Measurements from ENCODE around the gene PRX.
"Not testable (repeated sequence)": the region's sequence is repeated elsewhere in the genome, so short reads cannot be mapped to it uniquely, and the experiment has no call there.

The PRX gene

DNA sequence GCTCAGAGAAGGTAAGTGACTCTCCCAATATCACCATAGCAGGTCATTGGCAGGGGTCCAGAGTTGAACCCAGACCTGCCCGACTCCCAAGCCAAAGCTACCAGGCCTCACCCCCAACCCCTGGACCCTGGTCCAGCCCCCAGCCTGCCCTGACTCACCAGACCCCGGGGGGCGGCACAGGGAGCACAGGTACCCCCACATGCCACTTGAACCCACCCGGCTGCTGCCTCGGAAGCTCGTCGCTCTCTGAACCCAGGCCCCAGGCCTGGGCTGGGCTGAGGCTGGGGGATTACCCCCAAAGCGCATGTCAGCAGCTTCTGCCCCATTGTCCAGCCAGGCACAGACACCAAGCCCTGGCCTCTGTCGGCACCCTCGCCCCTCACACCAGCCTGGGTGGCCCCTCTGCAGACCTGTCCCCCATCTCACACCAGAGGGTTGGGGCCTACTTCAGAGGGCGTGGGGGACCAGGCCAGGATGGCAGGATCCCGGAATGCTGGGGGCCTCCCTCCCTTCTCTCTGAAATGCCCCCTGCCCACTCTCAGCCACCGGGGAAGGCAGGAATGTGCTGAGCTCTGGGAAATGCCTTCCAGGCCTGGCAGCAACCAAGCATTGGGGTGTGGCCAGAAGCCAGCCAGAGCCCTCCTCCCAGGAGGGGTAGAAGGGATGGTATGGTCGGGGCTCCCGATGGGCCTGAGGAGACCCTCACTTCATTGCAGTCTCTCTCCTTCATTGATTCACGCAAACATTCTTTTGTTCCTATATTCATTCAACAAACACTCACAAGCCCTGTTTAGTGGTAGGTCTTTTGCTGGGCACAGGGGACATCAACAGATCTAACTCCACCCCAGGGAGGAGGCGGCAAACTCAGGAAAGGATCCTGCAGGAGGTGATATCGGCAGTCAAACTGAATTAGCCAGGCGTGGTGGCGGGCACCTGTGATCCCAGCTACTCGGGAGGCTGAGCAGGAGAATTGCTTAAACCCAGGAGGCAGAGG, 1.7 kb upstream of the PRX start:
- no peak for DNase-seq (ENCODE audit: low read depth in 2 of 2)

DNA sequence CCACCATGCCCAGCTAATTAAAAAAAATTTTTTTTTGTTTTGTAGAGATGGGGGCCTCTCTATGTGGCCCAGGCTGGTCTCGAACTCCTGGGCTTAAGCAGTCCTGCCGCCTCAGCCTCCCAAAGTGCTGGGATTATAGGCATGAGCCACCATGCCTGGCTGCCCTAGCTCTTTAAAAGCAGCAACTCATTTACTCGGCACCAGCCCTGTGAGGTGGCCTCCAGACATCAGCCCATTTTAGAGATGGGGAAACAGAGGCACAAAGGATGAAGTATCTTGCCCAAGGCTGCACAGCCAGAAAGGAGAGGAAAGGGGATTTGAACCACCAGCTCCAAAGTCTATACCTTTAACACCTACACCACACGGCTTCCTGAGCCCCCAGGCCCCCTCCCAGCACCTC, 312 bp downstream of the PRX start:
- DNase-seq (ENCODE audit: low read depth in 2 of 2), result no peak

DNA sequence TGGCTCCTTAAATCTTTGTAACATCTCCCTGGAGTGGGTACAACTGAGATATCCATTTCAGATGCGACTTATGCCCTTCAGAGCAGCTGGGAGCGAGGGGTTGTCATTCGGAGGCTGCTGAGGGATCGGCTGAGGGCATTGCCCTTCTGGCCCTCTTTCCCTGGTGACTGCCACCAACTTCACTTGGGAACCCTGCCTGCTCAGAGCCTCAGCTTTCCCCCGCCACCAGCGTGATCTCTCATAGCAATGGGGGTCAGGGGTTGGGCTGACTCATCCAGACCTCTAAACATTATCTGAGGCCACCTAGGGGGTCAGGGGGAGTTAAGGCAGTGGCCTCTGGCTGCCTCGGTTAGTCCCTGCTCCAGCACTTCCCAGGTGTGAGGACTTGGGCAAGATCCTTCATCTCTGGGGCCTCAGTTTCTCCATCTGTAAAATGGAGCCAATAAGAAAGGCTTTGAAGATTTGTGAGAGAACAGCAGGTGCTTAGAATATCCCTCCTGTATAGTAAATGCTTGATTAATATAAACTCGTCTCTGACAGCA, 1.1 kb downstream of the PRX start:
- DNase-seq (ENCODE audit: low read depth in 2 of 2), result no peak

DNA sequence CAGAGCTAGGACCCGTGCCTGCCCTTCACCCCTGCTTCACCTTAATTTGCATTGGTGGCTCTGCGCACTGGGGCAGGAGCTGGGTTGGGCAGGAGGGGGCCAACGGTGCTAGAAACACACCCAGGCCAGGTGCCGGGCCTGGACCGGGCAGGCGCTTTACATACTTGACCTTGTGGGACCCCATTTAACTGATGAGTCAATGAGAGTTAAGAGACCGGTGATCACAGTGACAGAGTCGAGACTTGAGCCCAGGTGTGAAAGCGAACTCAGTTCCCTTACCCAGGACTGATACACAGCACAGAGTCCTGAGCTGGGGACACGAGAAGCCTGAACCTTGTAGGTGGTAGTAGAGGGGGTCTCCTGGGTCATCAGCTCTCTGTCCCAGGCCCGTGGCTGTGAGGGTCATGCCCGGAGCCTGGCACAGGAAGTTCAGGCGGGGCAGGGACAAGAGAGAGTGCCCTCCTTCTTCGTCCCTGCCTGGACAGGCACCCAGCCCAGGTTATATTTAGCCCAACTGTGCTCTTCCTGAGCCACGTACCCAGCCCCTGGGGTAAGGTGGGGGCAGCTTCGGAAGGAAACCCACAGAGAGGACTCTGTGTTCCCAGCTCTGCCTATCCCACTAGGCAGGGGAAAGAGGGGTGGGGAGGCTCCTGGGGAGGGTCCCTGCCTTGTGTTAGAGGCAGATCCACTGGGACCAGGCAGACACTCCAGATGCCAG, 1.9 kb downstream of the PRX start:
- DNase-seq (ENCODE audit: low read depth in 2 of 2), result no peak

DNA sequence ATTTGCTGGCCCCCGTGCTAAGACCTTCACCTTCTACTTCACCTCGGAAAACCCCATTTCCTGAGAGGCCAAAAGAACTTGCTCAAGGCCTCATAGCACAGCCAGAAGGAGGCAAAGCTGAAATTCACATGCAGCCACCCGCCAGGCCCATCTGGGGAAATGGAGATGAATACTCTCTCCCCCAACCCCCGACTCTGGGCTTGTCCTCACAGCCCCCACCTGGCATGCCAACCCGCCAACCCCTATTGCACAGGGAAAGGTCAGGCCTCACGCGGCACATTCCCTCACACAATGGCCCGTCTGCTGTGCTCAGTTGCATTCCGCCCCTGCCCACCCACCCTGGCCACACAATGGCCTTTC, 3.2 kb downstream of the PRX start:
- DNase-seq (ENCODE audit: low read depth in 2 of 2), result no peak

DNA sequence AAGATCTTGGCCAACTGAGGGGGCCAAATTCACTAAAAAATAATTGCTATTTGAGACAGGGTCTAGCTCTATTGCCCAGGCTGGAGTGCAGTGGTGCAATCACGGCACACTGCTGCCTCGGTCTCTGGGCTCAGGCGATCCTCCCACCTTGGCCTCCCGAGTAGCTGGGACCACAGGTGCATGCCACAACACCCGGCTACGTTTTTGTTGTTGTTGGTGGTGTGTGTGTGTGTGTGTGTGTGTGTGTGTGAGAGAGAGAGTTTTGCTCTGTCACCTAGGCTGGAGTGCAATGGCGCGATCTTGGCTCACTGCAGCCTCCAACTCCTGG, 4.6 kb downstream of the PRX start:
- not testable (repeated sequence) for DNase-seq (ENCODE audit: low read depth in 2 of 2)

DNA sequence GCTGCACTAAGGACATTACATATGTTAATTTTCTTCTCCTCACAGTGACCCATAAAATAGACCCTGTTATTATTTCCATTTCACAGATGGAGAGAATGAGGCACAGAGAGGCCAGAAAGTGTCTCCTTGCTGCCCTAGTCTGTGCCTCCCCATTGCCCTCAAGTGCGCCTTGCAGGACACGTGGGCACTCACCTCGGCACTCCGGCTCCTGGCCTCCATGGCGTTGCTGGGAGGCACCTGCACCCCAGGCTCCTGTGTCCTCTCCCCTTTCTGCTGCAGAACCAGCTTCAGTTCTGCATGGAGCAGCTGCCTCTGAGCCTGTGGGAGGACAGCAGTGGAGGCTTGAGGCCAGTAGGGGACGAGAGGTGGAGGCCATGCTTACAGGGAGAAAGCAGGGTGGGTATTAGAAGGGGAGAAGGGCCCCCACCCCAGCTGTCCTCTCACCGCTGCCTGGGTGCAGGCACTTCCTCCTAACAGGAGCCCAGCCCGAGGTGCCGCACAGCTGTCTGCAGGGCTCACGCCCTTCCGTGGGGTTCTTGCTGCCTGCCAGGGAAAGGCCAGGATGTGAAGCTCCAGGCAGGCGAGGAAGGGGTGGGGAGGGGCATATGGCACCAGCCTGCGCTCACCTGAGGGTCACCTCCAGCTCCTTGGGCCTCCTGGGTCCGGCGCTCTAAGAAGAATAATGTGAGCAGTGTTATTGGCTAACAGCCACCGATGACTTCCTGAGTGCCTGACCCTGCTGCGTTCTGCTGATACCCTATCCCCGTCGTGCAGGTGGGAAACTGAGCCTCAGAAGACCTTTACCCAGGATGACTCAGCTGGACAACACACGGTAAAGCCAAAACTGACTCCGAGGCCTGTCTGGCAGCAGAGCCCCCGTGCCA, 5.2 kb downstream of the PRX start:
- DNase-seq (ENCODE audit: low read depth in 2 of 2), result no peak

DNA sequence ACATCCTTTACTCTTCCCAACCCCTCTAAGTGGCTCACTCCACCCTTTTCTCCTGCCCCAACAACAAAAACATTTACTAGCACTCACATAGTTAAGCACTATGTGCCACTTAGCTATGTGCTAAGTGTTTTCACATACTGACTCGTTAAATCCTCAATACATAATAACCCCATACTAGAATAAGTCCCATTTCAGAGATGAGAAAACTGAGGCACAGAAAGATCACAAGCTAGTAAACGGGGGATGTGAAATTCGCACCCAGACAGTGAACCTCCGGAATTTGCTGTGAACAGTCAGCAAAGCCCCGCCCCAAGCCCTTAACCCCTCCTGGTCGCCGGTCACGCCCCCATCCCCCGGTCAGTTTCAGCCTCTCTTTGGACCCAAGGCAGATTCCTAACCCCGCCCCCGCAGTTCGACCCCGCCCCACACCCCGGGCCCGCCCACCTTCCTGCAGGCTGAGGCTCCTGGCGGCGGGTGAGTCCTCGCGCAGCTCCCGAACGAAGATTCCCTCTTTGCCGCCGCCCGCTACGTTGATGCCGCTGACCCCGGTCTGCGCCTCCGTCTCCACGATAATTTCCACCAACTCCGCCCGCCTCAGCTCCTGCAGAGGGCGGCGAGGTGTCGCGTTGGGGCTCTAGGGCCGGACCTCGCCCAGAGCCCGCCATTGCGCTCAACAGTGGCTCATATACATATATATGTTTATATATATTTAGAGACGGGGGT, 9.8 kb downstream of the PRX start:
- DNase-seq (ENCODE audit: low read depth in 2 of 2), result peak; percentile 58 to 61

DNA sequence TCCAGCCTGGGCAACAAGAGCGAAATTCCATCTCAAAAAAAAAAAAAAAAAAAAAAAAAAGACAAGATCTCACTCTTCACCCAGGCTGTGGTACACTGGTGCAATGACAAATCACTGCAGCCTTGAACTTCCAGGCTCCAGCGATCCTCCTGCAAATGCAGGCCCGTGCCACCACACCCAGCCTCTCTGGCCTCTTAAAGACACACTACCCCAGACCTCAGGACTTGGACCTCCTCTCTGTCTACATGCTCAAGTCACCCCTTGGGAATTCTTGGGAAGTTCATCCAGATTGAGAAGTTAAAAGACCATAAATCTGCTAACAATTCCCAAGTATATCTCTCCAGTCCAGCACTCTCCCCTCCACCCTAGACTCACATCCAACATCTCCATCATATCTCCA, 12.6 kb downstream of the PRX start:
- DNase-seq (ENCODE audit: low read depth in 2 of 2), result no peak

DNA sequence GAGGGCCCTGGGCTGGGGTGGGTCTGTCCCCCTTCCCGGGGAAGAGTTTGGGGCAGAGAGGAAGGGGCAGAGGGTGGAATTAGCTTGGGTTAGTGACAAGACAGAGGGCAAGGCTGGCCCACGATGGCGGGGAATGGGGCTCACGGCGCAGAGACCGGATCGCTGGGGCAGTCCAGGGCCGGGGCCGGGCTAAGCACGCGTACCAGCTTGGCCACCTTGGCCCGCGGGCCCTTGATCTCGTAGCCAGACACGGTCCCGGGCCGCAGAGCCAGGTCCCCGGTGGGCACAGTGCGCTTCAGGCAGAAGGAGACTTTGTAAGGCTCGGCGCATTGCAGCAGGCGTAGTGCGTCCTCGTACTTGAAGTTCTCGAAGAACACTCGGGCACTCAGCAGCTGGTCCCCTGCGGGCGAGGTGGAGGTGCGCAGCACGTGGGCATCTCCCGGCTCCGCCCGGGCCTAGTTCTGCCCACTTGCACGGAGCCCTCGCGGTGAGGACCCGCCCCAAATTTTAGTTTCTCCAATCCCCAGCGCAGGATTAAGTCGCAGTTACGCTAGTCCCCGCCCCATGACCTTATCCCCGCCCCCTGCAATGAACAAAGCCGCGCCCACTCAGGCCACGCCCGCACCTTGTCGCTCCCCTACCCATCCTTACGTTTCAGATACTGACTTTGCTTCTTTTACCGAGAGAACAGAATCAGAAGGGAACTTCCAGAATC, 14.6 kb downstream of the PRX start:
- DNase-seq (ENCODE audit: low read depth in 2 of 2), result peak in 1 of 2 donors; percentile 38

DNA sequence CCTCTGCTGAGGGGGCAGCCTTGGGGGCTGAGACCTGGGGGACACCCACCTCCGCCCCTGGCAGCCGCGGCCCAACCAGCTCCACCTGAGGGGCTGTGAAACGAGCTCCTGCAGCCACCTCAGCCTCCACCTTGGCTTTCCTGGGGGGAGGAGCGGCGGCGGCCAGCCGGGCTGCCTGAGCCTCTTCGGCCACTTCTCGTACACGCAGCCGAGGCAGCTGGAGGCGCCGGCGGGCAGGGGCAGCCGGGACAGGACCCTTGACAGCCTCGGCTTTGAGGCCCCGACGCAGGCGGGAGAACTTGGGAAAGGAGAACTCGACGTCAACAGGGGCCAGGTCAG, 15.6 kb downstream of the PRX start:
- DNase-seq (ENCODE audit: low read depth in 2 of 2), result no peak

DNA sequence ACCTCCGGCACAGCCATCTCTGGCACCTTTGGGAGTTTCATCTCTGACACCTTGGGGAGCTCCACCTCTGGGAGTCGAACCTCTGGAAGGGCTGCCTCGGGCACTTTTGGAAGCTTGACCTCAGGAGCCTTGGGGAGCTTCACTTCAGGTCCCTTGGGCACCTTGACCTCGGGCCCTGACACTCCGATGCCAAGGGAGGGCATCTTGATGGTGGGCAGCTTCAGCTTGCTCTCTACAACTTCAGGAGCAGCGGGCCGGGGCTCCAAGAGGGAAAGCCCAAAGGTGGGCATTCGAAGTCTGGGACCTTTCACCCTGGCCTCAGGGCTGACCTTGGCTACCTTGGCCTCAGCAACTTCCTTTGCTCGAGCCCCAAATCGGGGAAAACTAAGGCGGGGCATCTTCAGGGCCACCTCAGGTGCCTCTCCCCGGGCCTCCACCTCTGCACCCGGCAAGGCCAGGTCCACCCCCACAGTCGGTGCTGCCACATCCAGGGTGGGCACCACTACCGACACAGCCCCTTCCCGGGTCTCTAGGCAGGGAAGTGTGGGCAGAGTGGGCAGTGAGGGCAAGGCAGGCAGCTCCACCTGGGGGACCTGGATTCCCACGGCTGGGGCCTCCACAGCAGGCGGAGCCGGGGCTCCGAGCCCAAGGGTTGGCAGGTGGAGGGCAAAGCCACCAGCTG, 16.2 kb downstream of the PRX start:
- no peak for DNase-seq (ENCODE audit: low read depth in 2 of 2)

DNA sequence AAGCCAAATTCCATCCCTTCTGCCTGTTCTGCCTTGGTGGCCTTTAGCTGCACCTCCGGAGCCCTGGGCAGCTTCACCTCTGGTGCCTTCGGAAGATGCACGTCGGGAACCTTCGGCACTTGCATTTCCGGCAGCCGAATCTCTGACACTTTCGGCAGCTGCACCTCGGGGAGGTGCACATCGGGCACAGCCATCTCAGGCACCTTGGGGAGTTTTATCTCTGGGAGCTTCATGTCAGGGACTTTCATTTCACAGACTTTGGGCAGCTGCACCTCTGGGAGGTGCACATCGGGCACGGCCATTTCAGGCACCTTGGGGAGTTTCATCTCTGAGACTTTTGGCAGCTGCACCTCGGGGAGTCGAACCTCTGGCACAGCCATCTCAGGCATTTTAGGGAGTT, 17.2 kb downstream of the PRX start:
- DNase-seq (ENCODE audit: low read depth in 2 of 2), result no peak

DNA sequence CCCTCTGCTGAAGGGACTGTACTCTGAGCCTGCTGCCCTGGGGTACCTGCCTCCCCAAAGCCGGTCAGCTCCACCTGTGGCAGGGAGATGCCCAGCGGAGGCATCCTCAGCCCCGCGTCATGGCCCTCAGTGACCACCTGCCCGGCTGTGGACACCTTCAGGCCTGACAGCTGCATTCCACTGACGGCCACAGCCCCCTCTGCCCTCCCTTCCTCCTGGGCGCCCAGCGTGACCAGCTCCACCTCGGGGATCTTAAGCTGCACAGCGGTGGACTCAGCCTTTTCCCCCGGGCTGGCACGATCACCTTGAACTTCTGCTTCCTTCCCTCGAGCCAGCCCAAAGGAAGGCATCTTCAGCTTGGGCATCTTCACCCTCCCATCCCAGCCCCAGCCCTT, 18.4 kb downstream of the PRX start:
- DNase-seq (ENCODE audit: low read depth in 2 of 2), result no peak

DNA sequence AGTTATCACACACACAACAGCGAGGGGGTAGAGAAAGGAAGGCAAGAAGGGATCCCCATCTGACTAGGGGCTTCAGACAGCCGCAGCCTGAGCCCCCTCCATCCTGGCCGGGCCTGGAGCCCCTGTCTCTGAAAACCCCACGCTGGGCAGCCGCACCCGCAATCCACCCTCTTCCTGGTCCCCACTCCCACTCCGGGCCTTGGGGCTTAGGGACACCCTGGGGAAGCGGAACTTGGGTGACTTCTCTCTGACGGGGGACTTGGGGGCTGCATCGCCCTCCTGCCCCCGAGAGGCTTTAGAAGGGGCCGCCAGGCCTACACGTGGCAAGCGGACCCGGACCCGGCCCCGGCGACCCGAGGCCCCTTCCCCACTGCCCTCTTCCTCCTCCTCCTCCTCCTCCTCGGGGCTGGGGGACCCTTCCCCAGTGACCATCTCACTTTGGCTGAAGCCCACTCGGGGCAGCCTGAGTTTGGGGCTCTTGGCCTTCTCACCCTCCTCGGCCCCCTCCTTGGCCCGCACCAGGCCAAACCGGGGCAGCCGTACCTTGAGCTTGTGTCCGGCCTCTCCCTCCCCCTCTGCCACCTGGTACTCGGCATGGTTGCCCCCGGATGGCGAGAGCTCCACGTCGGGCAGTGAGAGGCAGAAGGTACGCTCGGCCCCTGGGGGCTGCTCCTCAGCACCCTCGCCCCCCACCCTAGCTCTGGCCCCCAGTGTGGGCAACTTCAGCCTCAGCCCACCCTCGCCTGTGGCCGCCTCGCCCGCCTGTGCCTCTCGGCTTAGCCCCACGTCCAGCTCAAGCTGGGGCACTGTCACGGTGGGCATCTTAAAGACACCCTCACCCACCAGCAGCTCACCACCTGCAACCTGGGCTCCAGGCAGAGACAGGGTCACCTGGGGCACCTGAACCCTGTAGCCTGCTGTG, 19.0 kb downstream of the PRX start:
- DNase-seq (ENCODE audit: low read depth in 2 of 2), result no peak

DNA sequence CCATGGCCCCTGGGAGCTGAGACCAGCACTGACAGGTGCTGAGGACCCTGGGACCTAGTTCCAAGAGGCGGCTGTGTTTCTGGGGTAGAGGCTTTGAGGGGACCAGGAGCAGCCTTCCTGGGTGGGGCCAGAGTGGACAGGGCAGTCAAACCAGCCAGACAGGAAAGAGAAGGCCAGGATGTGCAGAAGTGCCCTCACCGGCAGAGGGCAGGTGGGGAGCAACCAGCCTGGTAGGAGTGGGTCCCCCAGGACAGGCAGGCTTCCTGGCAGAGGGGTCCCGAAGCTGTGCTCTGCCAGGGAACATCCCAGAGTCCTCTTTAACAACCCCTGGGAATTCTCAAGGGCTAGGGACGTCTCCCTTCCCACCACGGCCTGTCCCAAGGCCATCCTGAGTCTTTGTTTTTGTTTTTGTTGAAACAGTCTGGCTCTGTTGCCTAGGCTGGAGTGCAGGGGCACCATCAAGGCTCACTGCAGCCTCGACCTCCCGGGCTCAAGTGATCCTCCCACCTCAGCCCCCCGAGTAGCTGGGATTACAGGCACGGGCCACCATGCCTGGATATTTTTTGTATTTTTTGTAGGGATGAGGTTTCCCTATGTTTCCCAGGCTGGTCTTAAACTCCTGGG, 20.2 kb downstream of the PRX start:
- no peak for DNase-seq (ENCODE audit: low read depth in 2 of 2)

DNA sequence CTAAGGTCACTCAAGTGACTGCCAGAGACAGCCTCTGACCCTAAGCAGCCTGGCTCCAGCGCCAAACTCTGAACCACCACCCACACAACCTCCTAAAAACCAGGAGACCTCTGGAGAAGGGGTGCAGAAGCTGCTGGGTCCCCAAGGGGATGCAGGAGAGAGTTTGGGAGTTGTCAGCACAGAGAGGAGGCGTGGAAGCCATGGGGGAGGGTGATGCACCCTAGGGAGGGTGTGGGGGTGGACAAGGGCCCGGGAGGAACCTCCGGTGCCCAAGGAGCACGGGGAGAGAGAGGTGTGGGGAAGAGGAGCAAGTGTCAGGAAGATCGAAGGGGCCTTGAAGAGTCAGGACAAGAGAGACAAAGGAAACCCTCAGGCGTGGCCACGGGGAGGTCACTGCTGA, 21.1 kb downstream of the PRX start:
- DNase-seq (ENCODE audit: low read depth in 2 of 2), result no peak

DNA sequence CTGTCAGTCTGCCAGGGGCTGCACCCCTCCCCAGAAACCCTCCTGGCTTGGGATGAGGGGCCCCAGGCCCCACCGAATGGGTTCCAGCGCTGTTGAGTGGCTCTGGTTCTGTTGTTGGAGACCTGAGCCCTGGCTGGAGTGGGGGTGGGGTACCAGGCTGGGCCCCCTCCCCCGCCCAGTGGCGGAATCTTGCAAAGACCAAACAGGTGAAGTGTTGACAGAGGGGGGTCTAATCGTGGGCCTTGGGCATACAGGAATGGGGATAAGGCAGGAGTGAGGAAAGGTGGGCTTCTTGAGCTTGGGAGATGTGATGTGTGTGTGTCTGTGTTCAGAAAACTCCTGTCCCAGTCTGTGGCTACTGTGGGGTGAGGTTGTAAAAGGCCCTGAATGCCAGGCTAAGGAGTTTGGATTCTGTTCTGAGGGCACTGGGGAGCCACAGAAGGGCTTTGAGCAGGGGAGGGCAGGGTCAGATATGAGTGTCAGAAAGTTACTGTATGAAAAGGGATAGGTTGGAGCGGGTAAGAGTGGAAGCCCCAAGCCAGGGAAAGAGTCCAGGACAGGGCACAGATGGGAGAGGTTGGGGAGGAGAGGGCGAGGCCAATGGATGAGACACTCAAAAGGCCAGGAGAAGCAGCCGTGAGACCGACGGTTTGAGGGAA, 23.0 kb downstream of the PRX start, which contains the start of gene HIPK4:
Gene HIPK4 (minus strand): TSS at position 98 of the 659 bp plus-strand sequence. CDS start 279 bp downstream, outside the sequence.
- no peak for DNase-seq (ENCODE audit: low read depth in 2 of 2)

Data from stimulated activated CD8-positive, alpha-beta memory T cell treated with anti-CD3 and anti-CD28 coated beads, Interleukin-15, amount 100 ng/mL, for 4 hours (primary cell).